H1 (cell line): ENCODE data around the gene ZNF219. TPM values are rescaled to one million over a fixed set of nuclear protein-coding genes. Genes with fewer than 3 reads are reported as not detected.

Source experiments
- CTCF ChIA-PET: fragments of 300-600 bp; sonication (Branson Sonifier 250); formaldehyde crosslinking; loops from one replicate; lab custom pipeline; 2021; ENCODE audit not compliant: partially characterized antibody; lab: Charles Lee
- POLR2A ChIA-PET: fragments of 300-600 bp; sonication (Branson Sonifier 250); formaldehyde crosslinking; loops from one replicate; lab custom pipeline; 2021; ENCODE audit warnings: inconsistent platforms; ENCODE audit not compliant: partially characterized antibody; lab: Charles Lee
- DNase-seq, 2 experiments: peaks; one replicate each; pipeline versions ENCODE4 v3.0.0 to v3.0.0-alpha.2; 2010 to 2022; ENCODE audit warnings: low spot score in 2 of 2, low read depth in 1 of 2, mixed read lengths in 1 of 2
- FAIRE-seq: peaks from 2 replicates; lab custom pipeline; 2011; peaks lifted over from hg19 to GRCh38; lab: Jason Lieb, UNC
- H2AFZ ChIP-seq: 2 replicates; pipeline ENCODE4 v1.8.1; 2012; ENCODE audit warnings: low read length, inconsistent platforms
- H2AK5ac ChIP-seq: 2 replicates; pipeline ENCODE4 v1.6.1; 2013; ENCODE audit warnings: low read depth, low read length
- H2BK120ac ChIP-seq: replicated peaks from 2 replicates; pipeline ENCODE3; 2013; ENCODE audit warnings: low read depth, low read length, inconsistent platforms
- H2BK12ac ChIP-seq: 2 replicates; pipeline ENCODE4 v1.6.1; 2013; ENCODE audit warnings: low read depth, low read length
- H2BK15ac ChIP-seq: 2 replicates; pipeline ENCODE4 v1.6.1; 2013; ENCODE audit warnings: low read length
- H2BK20ac ChIP-seq: 2 replicates; pipeline ENCODE4 v1.6.1; 2013; ENCODE audit warnings: low read length
- H2BK5ac ChIP-seq: 2 replicates; pipeline ENCODE4 v1.6.1; 2013; ENCODE audit warnings: low read depth, low read length
- H3K14ac ChIP-seq: 2 replicates; pipeline ENCODE4 v1.6.1; 2013; ENCODE audit warnings: inconsistent platforms; ENCODE audit not compliant: insufficient read length
- H3K18ac ChIP-seq: 2 replicates; pipeline ENCODE4 v1.6.1; 2013; ENCODE audit warnings: low read length; ENCODE audit errors: extremely low read depth
- H3K23ac ChIP-seq: 2 replicates; pipeline ENCODE4 v1.6.1; 2013; ENCODE audit warnings: inconsistent platforms; ENCODE audit not compliant: insufficient read length
- H3K23me2 ChIP-seq: 2 replicates; pipeline ENCODE4 v1.6.1; 2013; ENCODE audit warnings: low read depth, low read length
- H3K27ac ChIP-seq: 2 replicates; pipeline ENCODE4 v1.6.1; 2011; ENCODE audit warnings: low read depth, low read length, inconsistent platforms
- H3K27me3 ChIP-seq, 4 experiments: replicated peaks in 1 of 4; 1 replicate in 1 of 4; 2 replicates in 3 of 4; pipeline versions ENCODE4 v1.6.1 to v1.8.1; 2011 to 2013; ENCODE audit warnings: low read length in 3 of 4, mild to moderate bottlenecking in 3 of 4, inconsistent platforms in 2 of 4, mixed read lengths in 2 of 4, moderate library complexity in 1 of 4; ENCODE audit not compliant: control insufficient read depth in 3 of 4, insufficient read depth in 3 of 4; ENCODE audit errors: extremely low read depth in 1 of 4
- H3K36me3 ChIP-seq, 4 experiments: 2 replicates each; pipeline versions ENCODE4 v1.6.1 to v1.8.1; 2011 to 2013; ENCODE audit warnings: mild to moderate bottlenecking in 4 of 4, low read length in 3 of 4, moderate library complexity in 2 of 4, control low read depth in 1 of 4, inconsistent platforms in 1 of 4; ENCODE audit not compliant: insufficient read depth in 4 of 4, control insufficient read depth in 2 of 4
- H3K4ac ChIP-seq: replicated peaks from 2 replicates; pipeline ENCODE3; 2013; ENCODE audit warnings: low read length, low read depth, mixed read lengths, inconsistent platforms; ENCODE audit not compliant: insufficient read length
- H3K4me1 ChIP-seq, 4 experiments: replicated peaks in 1 of 4; 1 replicate in 1 of 4; 2 replicates in 3 of 4; pipeline versions ENCODE4 v1.6.1 to v1.8.1; 2011 to 2013; ENCODE audit warnings: low read length in 3 of 4, inconsistent platforms in 2 of 4, mixed read lengths in 1 of 4; ENCODE audit not compliant: insufficient read depth in 4 of 4, control insufficient read depth in 3 of 4
- H3K4me2 ChIP-seq, 2 experiments: 2 replicates each; pipeline versions ENCODE4 v1.6.1 to v1.8.1; 2011 to 2013; ENCODE audit warnings: low read depth in 2 of 2, low read length in 2 of 2, control low read depth in 1 of 2, inconsistent platforms in 1 of 2, mild to moderate bottlenecking in 1 of 2; ENCODE audit not compliant: insufficient read depth in 1 of 2
- H3K4me3 ChIP-seq, 4 experiments: fragments of 200-600, 300-600 bp in 1 of 4; sonication (generic), shearing (Covaris generic), sonication (Bioruptor Twin) in 1 of 4; 2 replicates each; pipeline versions ENCODE4 v1.5.1 to v1.8.1; 2011 to 2016; ENCODE audit warnings: low read length in 4 of 4, low read depth in 3 of 4, control low read depth in 2 of 4, inconsistent platforms in 2 of 4, mild to moderate bottlenecking in 2 of 4, mixed read lengths in 1 of 4, moderate library complexity in 1 of 4; ENCODE audit not compliant: insufficient read depth in 2 of 4; ENCODE audit errors: extremely low read depth in 1 of 4
- H3K56ac ChIP-seq: replicated peaks from 2 replicates; pipeline ENCODE3; 2013; ENCODE audit warnings: low read depth, mild to moderate bottlenecking, mixed read lengths, low read length, inconsistent platforms; ENCODE audit not compliant: insufficient read length
- H3K79me1 ChIP-seq: 2 replicates; pipeline ENCODE4 v1.6.1; 2013; ENCODE audit warnings: low read depth, low read length, control low read depth
- H3K79me2 ChIP-seq, 2 experiments: 2 replicates each; pipeline versions ENCODE4 v1.6.1 to v1.8.1; 2012 to 2013; ENCODE audit warnings: low read length in 2 of 2, mild to moderate bottlenecking in 2 of 2, inconsistent platforms in 1 of 2; ENCODE audit not compliant: insufficient read depth in 2 of 2, control insufficient read depth in 1 of 2
- H3K9ac ChIP-seq, 4 experiments: replicated peaks in 1 of 4; 1 replicate in 1 of 4; 2 replicates in 3 of 4; pipeline versions ENCODE4 v1.6.1 to v1.8.1; 2011 to 2013; ENCODE audit warnings: low read depth in 3 of 4, low read length in 3 of 4, control low read depth in 2 of 4, mild to moderate bottlenecking in 2 of 4, moderate library complexity in 2 of 4, inconsistent platforms in 1 of 4; ENCODE audit errors: extremely low read depth in 1 of 4
- H3K9me3 ChIP-seq, 2 experiments: 2 replicates each; pipeline versions ENCODE4 v1.6.1 to v1.8.1; 2012 to 2013; ENCODE audit warnings: mild to moderate bottlenecking in 2 of 2, moderate library complexity in 2 of 2, control low read depth in 1 of 2, inconsistent platforms in 1 of 2, low read depth in 1 of 2, low read length in 1 of 2, mixed read lengths in 1 of 2; ENCODE audit not compliant: insufficient read depth in 2 of 2
- H4K20me1 ChIP-seq, 2 experiments: replicated peaks in 1 of 2; 2 replicates each; pipeline versions ENCODE3 to v1.8.1; 2011 to 2013; ENCODE audit warnings: inconsistent platforms in 2 of 2, low read length in 2 of 2, mild to moderate bottlenecking in 1 of 2; ENCODE audit not compliant: insufficient read depth in 2 of 2, control insufficient read depth in 1 of 2
- H4K5ac ChIP-seq: 2 replicates; pipeline ENCODE4 v1.6.1; 2013; ENCODE audit warnings: low read length, low read depth, mixed read lengths, inconsistent platforms; ENCODE audit not compliant: insufficient read length
- H4K8ac ChIP-seq: 2 replicates; pipeline ENCODE4 v1.8.0; 2013; ENCODE audit warnings: mild to moderate bottlenecking, moderate library complexity, low read length, inconsistent platforms; ENCODE audit not compliant: insufficient read depth; ENCODE audit errors: extremely low read depth
- H4K91ac ChIP-seq: replicated peaks from 2 replicates; pipeline ENCODE3; 2013; ENCODE audit warnings: low read length, mixed read lengths, inconsistent platforms; ENCODE audit not compliant: insufficient read length
- BCL11A ChIP-seq, 2 experiments: IDR thresholded peaks; one replicate each; pipeline ENCODE4 v1.6.1; 2011; ENCODE audit warnings: low read depth in 2 of 2, low read length in 2 of 2, mild to moderate bottlenecking in 2 of 2
- CHD1 ChIP-seq: IDR thresholded peaks from 2 replicates; pipeline ENCODE4 v1.6.1; 2012; ENCODE audit warnings: low read depth, low read length, improper control_type of control experiment
- EGR1 ChIP-seq: IDR thresholded peaks from 2 replicates; pipeline ENCODE4 v1.6.1; 2011; ENCODE audit warnings: low read depth, low read length, borderline replicate concordance
- PHF8 ChIP-seq: fragments of 200-600 bp; sonication (generic); conservative IDR thresholded peaks from 2 replicates; pipeline ENCODE4 v1.7.1; 2012; ENCODE audit warnings: low read depth, mild to moderate bottlenecking, inconsistent platforms, low read length, moderate library complexity
- POLR2A ChIP-seq, 2 experiments: IDR thresholded peaks; 1 replicate in 1 of 2; 2 replicates in 1 of 2; pipeline ENCODE4 v1.6.1; 2011; ENCODE audit warnings: low read depth in 2 of 2, low read length in 2 of 2, mild to moderate bottlenecking in 2 of 2; ENCODE audit errors: control extremely low read depth in 1 of 2
- RNF2 ChIP-seq: fragments of 200-900, 300-1000 bp; sonication (generic); IDR thresholded peaks from 2 replicates; pipeline ENCODE4 v1.7.1; 2016; ENCODE audit warnings: borderline replicate concordance, low read depth, mild to moderate bottlenecking, antibody characterized with exemption, low read length; ENCODE audit not compliant: poor library complexity, severe bottlenecking; ENCODE audit errors: missing control alignments
- SP2 ChIP-seq: IDR thresholded peaks from 2 replicates; pipeline ENCODE4 v1.6.1; 2012; ENCODE audit warnings: mild to moderate bottlenecking, low read length, inconsistent platforms
- TBP ChIP-seq: IDR thresholded peaks from 2 replicates; pipeline ENCODE4 v1.6.1; 2011; ENCODE audit warnings: low read depth, low read length, improper control_type of control experiment
- USF2 ChIP-seq: IDR thresholded peaks from 2 replicates; pipeline ENCODE4 v1.6.1; 2011; ENCODE audit warnings: low read length, improper control_type of control experiment
- WGBS, 2 experiments: shearing (Covaris generic) in 1 of 2; methylation state at CpG; one replicate each; pipeline versions ENCODE4 v1.1.6 to v1.1.7; 2013 to 2015; ENCODE audit warnings: low lambda C conversion rate in 2 of 2, mixed read lengths in 2 of 2, inconsistent platforms in 1 of 2, low coverage in 1 of 2, missing lambda C conversion rate in 1 of 2; ENCODE audit not compliant: insufficient replicate concordance in 2 of 2, insufficient coverage in 1 of 2, insufficient read length in 1 of 2; ENCODE audit errors: extremely low coverage in 1 of 2, missing lambda C conversion rate in 1 of 2; 5-methylcytosine and 5-hydroxymethylcytosine counted together
- polyA plus RNA-seq, 7 experiments: library from polyadenylated mRNA; depleted of rRNA in 3 of 7; stranded (reverse) in 5 of 7; unstranded in 2 of 7; fragments of >200 nt in 5 of 7; fragments of 200-250 nt in 2 of 7; gene quantifications; 1 replicate in 5 of 7; 2 replicates in 1 of 7; 4 replicates in 1 of 7; pipeline versions ENCODE4 v1.2.1 to v1.2.3, GENCODE V29; 2011 to 2013; ENCODE audit warnings: missing spikeins in 2 of 7, mixed read lengths in 2 of 7
- total RNA-seq: library from RNA; stranded (reverse); fragmentation: NEBNext Ultra II Directional; extraction: Animal tissue kit (Norgen Biotek cat#: 25700); gene quantifications from 2 replicates; pipeline ENCODE4 v1.2.1, GENCODE V29; 2021

ZNF219 gene
- total and polyA plus RNA-seq, 2 of the 8 experiments (the other 6 are each of a cell fraction or from before 2014, with no cell fraction given), result 113 to 160 TPM

DNA sequence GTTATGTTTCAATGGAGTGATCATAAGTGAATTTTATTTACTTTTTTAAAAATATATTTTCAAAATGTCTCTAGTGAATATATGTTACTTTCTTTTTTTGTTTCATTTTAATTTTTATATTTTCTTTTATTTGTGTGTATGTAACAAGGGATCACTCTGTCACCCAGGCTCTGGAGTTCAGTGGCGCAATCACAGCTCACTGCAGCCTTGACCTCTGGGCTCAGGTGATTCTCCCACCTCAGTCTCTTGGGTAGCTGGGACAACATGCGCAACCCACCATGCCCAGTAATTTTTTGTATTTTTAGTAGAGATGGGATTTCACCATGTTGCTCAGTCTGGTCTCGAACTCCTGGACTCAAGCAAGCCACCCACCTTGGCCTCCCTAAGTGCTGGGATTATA is 20.5 kb upstream of the ZNF219 start:
- H2AK5ac ChIP-seq, result no peak overlapping the region
- H4K5ac ChIP-seq, result no peak overlapping the region
- H3K23me2 ChIP-seq, result no peaks in the 10 kb centered on the region
- no peaks in the 10 kb centered on the region for H3K36me3 ChIP-seq
- no peak overlapping the region for H3K56ac ChIP-seq
- H4K20me1 ChIP-seq, result no peaks in the 10 kb centered on the region
- ChIA-PET POLR2A (no interaction called here), CTCF (interaction anchor here (0.8 to 1.3 kb wide), 4 partner anchors 11 to 104 kb away, joined by 3 to 4 read pairs (median 3); partner anchors contain the start of gene RNASE13)
- no peak overlapping the region for H3K23ac ChIP-seq
- H3K4me2 ChIP-seq, result no peak overlapping the region
- no peaks in the 10 kb centered on the region for H3K79me1 ChIP-seq
- H2BK5ac ChIP-seq, result no peak overlapping the region
- no peak overlapping the region for H2BK20ac ChIP-seq
- DNase-seq (no peak), FAIRE-seq (no peak)
- no peak overlapping the region for H2BK120ac ChIP-seq
- H2AFZ ChIP-seq, result no peak overlapping the region
- H3K4ac ChIP-seq, result no peak overlapping the region
- no peak overlapping the region for H4K91ac ChIP-seq
- H3K4me1 ChIP-seq, result no peaks in the 10 kb centered on the region
- no peak overlapping the region for H2BK15ac ChIP-seq
- WGBS, 2 experiments, result 95% methylated on average over 3 of the region's 3 CpGs; no CpG with 5 or more reads in 1 of the 2 experiments
- H3K18ac ChIP-seq, result no peak overlapping the region
- H2BK12ac ChIP-seq, result no peak overlapping the region
- no peaks in the 10 kb centered on the region for H3K79me2 ChIP-seq
- no peak overlapping the region for H3K27ac ChIP-seq
- no peaks in the 10 kb centered on the region for H3K27me3 ChIP-seq
- TF ChIP-seq PHF8 (no peak), USF2 (no peak), POLR2A (IDR thresholded peaks at IDR 0.05; ENCODE audit: control extremely low read depth in 1 of 2, low read depth in 2 of 2, low read length in 2 of 2) (no peak), EGR1 (no peak), TBP (no peak), CHD1 (no peak), SP2 (no peak), BCL11A (IDR thresholded peaks at IDR 0.05; ENCODE audit: low read depth in 2 of 2, low read length in 2 of 2) (no peak), RNF2 (no peak)
- H4K8ac ChIP-seq, result no peak overlapping the region
- no peaks in the 10 kb centered on the region for H3K9me3 ChIP-seq
- no peak overlapping the region for H3K4me3 ChIP-seq
- no peak overlapping the region for H3K14ac ChIP-seq
- H3K9ac ChIP-seq, result no peak overlapping the region
